Psoas muscle (tissue), 8 donors: ENCODE measurements around the gene PPP5C. TPM values are rescaled to one million over a fixed set of nuclear protein-coding genes. Genes with fewer than 3 reads are reported as not detected.

Source experiments
- ATAC-seq, 4 donors: fragments of 200-7000 bp; cut with Tn5 transposase; one replicate each; pipeline ENCODE4 v1.9.1; 2020; ENCODE audit warnings: moderate library complexity in 3 of 4, mild to moderate bottlenecking in 2 of 4
- DNase-seq, 2 donors: peaks; one replicate each; pipeline ENCODE4 v3.0.0-alpha.2; 2020
- H3K27ac ChIP-seq: fragments of 200-600 bp; one replicate; pipeline ENCODE4 v1.8.0; 2022
- H3K27me3 ChIP-seq, 3 donors: fragments of 200-600 bp in 1 of 3; one replicate each; pipeline versions ENCODE4 v1.6.1 to v1.8.0; 2013 to 2022; ENCODE audit warnings: low read length in 2 of 3, mild to moderate bottlenecking in 2 of 3, moderate library complexity in 1 of 3; ENCODE audit not compliant: insufficient read depth in 3 of 3
- H3K36me3 ChIP-seq, 2 donors: fragments of 200-600 bp in 1 of 2; one replicate each; pipeline versions ENCODE4 v1.6.1 to v1.8.0; 2013 to 2022; ENCODE audit warnings: low read depth in 1 of 2, mild to moderate bottlenecking in 1 of 2, moderate library complexity in 1 of 2; ENCODE audit not compliant: insufficient read depth in 1 of 2
- H3K4me1 ChIP-seq: fragments of 200-600 bp; one replicate; pipeline ENCODE4 v1.8.0; 2022
- H3K4me3 ChIP-seq: fragments of 200-600 bp; one replicate; pipeline ENCODE4 v1.8.0; 2022; ENCODE audit warnings: mild to moderate bottlenecking
- H3K9me3 ChIP-seq: fragments of 200-600 bp; one replicate; pipeline ENCODE4 v1.8.0; 2022
- CTCF ChIP-seq: fragments of 200-600 bp; IDR thresholded peaks from one replicate; pipeline ENCODE4 v1.8.0; 2022; ENCODE audit warnings: antibody characterized with exemption
- WGBS, 3 donors: extraction: QIAGEN DNeasy Blood & Tissue Kit; methylation state at CpG; one replicate each; pipeline versions ENCODE4 v1.1.6 to v1.1.7; 2013; 5-methylcytosine and 5-hydroxymethylcytosine counted together
- intact Hi-C, 2 donors: fragments of 100-400 bp; cut with DNase I; formaldehyde crosslinking; loops; one replicate each; pipeline versions ENCODE4 v1.11.0 to v1.14.2; 2022
- polyA plus RNA-seq, 3 donors: library from polyadenylated mRNA; stranded (reverse); fragments of 200-250 nt; gene quantifications; one replicate each; pipeline ENCODE4 v1.2.3, GENCODE V29; 2013
- total RNA-seq, 4 donors: library from RNA; stranded (reverse); fragmentation: NEBNext Ultra II Directional in 2 of 4; extraction: Animal tissue kit (Norgen Biotek cat#: 25700) in 2 of 4; gene quantifications; one replicate each; pipeline versions ENCODE4 v1.2.1 to v1.2.4, GENCODE V29; 2021 to 2023
- donor health status: healthy with polysubstance abuse.
- donor health status: DM: no; HTN: no; CAD: no; lungs with moderate emphysema.
- donor health status: Bipolar disorder and iron deficiency.
- donor health status: healthy.
- donor health status: DM: yes; HTN: yes; CAD: no.
- donor health status: DM: no; HTN: no; CAD: no.
- donor health status: DM: no; HTN: no; CAD: no.
- donor health status: DM: yes; HTN: yes; CAD: no.

Gene PPP5C
- total and polyA plus RNA-seq, 7 donors, result 39.7 to 73.6 (median 51.9) TPM

GRCh38 chr19:46357846-46358583 lies 11.1 kb downstream of the PPP5C start:
- TF ChIP-seq CTCF, result no peak
- no peak overlapping the region for H3K4me3 ChIP-seq
- H3K4me1 ChIP-seq, result no peaks in the 10 kb centered on the region
- H3K9me3 ChIP-seq, result no peaks in the 10 kb centered on the region
- peaks cover 5 to 57% of the 10 kb centered on the region in 2 donors for H3K36me3 ChIP-seq
- H3K27me3 ChIP-seq, result no peaks in the 10 kb centered on the region
- ATAC-seq (no peak), DNase-seq (no peak)
- H3K27ac ChIP-seq, result no peak overlapping the region
- WGBS, 3 donors, result 87 to 88% (median 88%) methylated on average over 7 of the region's 7 CpGs
- intact Hi-C loops, result no loop called here

- ATAC-seq (no peak), DNase-seq (no peak)
- Histone ChIP-seq H3K9me3 (no peaks in the 10 kb centered on the region), H3K4me1 (no peaks in the 10 kb centered on the region), H3K4me3 (no peak overlapping the region), H3K36me3 (peaks cover 2 to 48% of the 10 kb centered on the region in 2 donors), H3K27me3 (no peaks in the 10 kb centered on the region), H3K27ac (no peak overlapping the region)
- TF ChIP-seq CTCF, result no peak
- intact Hi-C loops, result no loop called here
- 71 to 81% (median 72%) methylated on average over 2 of the region's 2 CpGs for WGBS, 3 donors
Observed at GRCh38 chr19:46361915-46362314, 15.0 kb downstream of the PPP5C start.

GRCh38 chr19:46364359-46364758 lies 17.5 kb downstream of the PPP5C start:
- H3K9me3 ChIP-seq, result no peaks in the 10 kb centered on the region
- DNase-seq, result no peak
- no peaks in the 10 kb centered on the region for H3K27me3 ChIP-seq
- no peak for ATAC-seq
- TF ChIP-seq CTCF, result no peak
- H3K4me3 ChIP-seq, result no peak overlapping the region
- no peak overlapping the region for H3K27ac ChIP-seq
- peaks cover 2 to 44% of the 10 kb centered on the region in 2 donors for H3K36me3 ChIP-seq
- no peaks in the 10 kb centered on the region for H3K4me1 ChIP-seq
- 92 to 98% (median 98%) methylated on average over 2 of the region's 2 CpGs for WGBS, 3 donors
- intact Hi-C loops, result no loop called here

GRCh38 chr19:46365561-46365960 lies 18.7 kb downstream of the PPP5C start:
- intact Hi-C loops, result no loop called here
- Histone ChIP-seq H3K36me3 (peaks cover 2 to 44% of the 10 kb centered on the region in 2 donors), H3K4me3 (no peak overlapping the region), H3K9me3 (no peaks in the 10 kb centered on the region), H3K27ac (no peak overlapping the region), H3K27me3 (no peaks in the 10 kb centered on the region), H3K4me1 (no peaks in the 10 kb centered on the region)
- 65 to 72% (median 69%) methylated on average over 4 of the region's 4 CpGs for WGBS, 3 donors
- no peak for TF ChIP-seq CTCF
- ATAC-seq (no peak), DNase-seq (no peak)
